ENCODE results near the gene PDZD7. TPM values are rescaled to one million over a fixed set of nuclear protein-coding genes. Genes with fewer than 3 reads are reported as not detected.

PDZD7 gene
- polyA plus RNA-seq, 1 donor from 2014 or later, result 1.5 TPM

DNA sequence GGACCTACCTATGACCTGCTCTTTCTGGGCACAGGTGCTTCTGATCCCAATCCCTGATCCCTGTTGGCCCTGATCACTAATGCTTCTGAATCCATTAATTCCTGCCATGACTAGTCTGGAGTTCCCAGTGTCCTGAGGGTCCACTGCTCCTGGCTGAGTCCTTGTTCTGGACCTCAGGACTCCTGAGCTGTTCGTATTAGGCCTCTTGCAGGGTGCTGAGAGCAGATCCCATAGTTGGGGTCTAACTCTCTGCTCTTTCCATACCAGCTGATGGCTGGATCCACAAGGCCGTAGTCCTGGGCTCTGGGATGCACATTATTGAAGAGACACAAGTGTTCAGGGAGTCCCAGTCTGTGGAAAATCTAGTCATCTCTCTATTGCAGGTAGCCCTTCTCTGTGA, 50.6 kb downstream of the PDZD7 start:
- H3F3A ChIP-seq (ENCODE audit: insufficient read depth, low read length, poor library complexity, severe bottlenecking), result no peaks in the 10 kb centered on the region
- no peaks in the 10 kb centered on the region for H4K20me1 ChIP-seq (ENCODE audit: insufficient read depth)
- H3K9ac ChIP-seq (ENCODE audit: low read length), result no peak overlapping the region
- no peaks in the 10 kb centered on the region for H3K27me3 ChIP-seq (ENCODE audit: insufficient read depth, low read depth, low read length)
- no peaks in the 10 kb centered on the region for H3K9me3 ChIP-seq (ENCODE audit: low read length)
- H3K9me2 ChIP-seq (ENCODE audit: insufficient read depth, low read length), result no peaks in the 10 kb centered on the region
- H3K4me3 ChIP-seq (ENCODE audit: low read length), result no peak overlapping the region
- no peaks in the 10 kb centered on the region for H3K36me3 ChIP-seq (ENCODE audit: insufficient read depth, low read length)
- no peak overlapping the region for H2AFZ ChIP-seq (ENCODE audit: low read depth, low read length)
- H3K4me2 ChIP-seq (ENCODE audit: low read length), result no peak overlapping the region
- no peak for TF ChIP-seq SMC3 (conservative IDR thresholded peaks at IDR 0.05; ENCODE audit: poor library complexity)
- no peak for TF ChIP-seq RAD21 (conservative IDR thresholded peaks at IDR 0.05)
- TF ChIP-seq, protein P1, sequence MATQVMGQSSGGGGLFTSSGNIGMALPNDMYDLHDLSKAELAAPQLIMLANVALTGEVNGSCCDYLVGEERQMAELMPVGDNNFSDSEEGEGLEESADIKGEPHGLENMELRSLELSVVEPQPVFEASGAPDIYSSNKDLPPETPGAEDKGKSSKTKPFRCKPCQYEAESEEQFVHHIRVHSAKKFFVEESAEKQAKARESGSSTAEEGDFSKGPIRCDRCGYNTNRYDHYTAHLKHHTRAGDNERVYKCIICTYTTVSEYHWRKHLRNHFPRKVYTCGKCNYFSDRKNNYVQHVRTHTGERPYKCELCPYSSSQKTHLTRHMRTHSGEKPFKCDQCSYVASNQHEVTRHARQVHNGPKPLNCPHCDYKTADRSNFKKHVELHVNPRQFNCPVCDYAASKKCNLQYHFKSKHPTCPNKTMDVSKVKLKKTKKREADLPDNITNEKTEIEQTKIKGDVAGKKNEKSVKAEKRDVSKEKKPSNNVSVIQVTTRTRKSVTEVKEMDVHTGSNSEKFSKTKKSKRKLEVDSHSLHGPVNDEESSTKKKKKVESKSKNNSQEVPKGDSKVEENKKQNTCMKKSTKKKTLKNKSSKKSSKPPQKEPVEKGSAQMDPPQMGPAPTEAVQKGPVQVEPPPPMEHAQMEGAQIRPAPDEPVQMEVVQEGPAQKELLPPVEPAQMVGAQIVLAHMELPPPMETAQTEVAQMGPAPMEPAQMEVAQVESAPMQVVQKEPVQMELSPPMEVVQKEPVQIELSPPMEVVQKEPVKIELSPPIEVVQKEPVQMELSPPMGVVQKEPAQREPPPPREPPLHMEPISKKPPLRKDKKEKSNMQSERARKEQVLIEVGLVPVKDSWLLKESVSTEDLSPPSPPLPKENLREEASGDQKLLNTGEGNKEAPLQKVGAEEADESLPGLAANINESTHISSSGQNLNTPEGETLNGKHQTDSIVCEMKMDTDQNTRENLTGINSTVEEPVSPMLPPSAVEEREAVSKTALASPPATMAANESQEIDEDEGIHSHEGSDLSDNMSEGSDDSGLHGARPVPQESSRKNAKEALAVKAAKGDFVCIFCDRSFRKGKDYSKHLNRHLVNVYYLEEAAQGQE (IDR thresholded peaks at IDR 0.05; ENCODE audit: borderline replicate concordance), result no peak
- H3K79me2 ChIP-seq (replicated peaks; ENCODE audit: insufficient read depth, low read length), result no peaks in the 10 kb centered on the region
- H3K27ac ChIP-seq (ENCODE audit: low read length), result no peak overlapping the region

DNA sequence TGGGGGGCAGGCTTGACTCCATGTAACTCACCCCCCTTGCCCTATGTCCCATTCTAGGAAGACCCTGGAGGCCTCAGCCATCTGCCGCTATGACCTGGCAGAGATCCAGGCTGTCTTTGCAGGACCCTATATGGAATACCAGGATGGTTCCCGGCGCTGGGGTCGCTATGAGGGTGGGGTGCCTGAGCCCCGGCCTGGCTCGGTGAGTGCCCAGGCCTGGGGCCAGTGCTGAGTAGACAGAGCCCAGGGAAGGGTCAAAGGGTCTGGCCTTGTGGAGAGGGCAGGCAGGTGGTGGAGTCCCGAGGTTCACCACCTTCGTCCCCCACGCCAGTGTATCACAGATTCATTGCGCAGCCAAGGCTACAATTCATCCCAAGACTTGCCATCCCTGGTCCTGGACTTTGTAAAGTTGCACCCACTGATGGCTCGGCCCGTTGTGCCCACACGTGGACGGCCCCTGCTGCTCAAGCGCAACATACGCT, 51.1 kb downstream of the PDZD7 start:
- H3K79me2 ChIP-seq (replicated peaks; ENCODE audit: insufficient read depth, low read length), result no peaks in the 10 kb centered on the region
- no peak overlapping the region for H3K4me3 ChIP-seq (ENCODE audit: low read length)
- H3K9me3 ChIP-seq (ENCODE audit: low read length), result no peaks in the 10 kb centered on the region
- H3K27ac ChIP-seq (ENCODE audit: low read length), result no peak overlapping the region
- H4K20me1 ChIP-seq (ENCODE audit: insufficient read depth), result no peaks in the 10 kb centered on the region
- no peaks in the 10 kb centered on the region for H3F3A ChIP-seq (ENCODE audit: insufficient read depth, low read length, poor library complexity, severe bottlenecking)
- no peaks in the 10 kb centered on the region for H3K9me2 ChIP-seq (ENCODE audit: insufficient read depth, low read length)
- no peaks in the 10 kb centered on the region for H3K36me3 ChIP-seq (ENCODE audit: insufficient read depth, low read length)
- no peak overlapping the region for H3K4me2 ChIP-seq (ENCODE audit: low read length)
- no peaks in the 10 kb centered on the region for H3K27me3 ChIP-seq (ENCODE audit: insufficient read depth, low read depth, low read length)
- H2AFZ ChIP-seq (ENCODE audit: low read depth, low read length), result no peak overlapping the region
- H3K9ac ChIP-seq (ENCODE audit: low read length), result no peak overlapping the region
- TF ChIP-seq POLR2AphosphoS5 (IDR thresholded peaks at IDR 0.05) (no peak), EP300 (conservative IDR thresholded peaks at IDR 0.05; ENCODE audit: poor library complexity, severe bottlenecking) (no peak), RAD21 (conservative IDR thresholded peaks at IDR 0.05) (no peak), EZH2 (IDR thresholded peaks at IDR 0.05; ENCODE audit: borderline replicate concordance, insufficient read depth, low read length, poor library complexity, severe bottlenecking) (no peak), MXI1 (conservative IDR thresholded peaks at IDR 0.05; ENCODE audit: poor library complexity, severe bottlenecking) (no peak), SMC3 (conservative IDR thresholded peaks at IDR 0.05; ENCODE audit: poor library complexity) (no peak), TAF1 (IDR thresholded peaks at IDR 0.05; ENCODE audit: low read depth) (no peak)
- TF ChIP-seq, protein P2, sequence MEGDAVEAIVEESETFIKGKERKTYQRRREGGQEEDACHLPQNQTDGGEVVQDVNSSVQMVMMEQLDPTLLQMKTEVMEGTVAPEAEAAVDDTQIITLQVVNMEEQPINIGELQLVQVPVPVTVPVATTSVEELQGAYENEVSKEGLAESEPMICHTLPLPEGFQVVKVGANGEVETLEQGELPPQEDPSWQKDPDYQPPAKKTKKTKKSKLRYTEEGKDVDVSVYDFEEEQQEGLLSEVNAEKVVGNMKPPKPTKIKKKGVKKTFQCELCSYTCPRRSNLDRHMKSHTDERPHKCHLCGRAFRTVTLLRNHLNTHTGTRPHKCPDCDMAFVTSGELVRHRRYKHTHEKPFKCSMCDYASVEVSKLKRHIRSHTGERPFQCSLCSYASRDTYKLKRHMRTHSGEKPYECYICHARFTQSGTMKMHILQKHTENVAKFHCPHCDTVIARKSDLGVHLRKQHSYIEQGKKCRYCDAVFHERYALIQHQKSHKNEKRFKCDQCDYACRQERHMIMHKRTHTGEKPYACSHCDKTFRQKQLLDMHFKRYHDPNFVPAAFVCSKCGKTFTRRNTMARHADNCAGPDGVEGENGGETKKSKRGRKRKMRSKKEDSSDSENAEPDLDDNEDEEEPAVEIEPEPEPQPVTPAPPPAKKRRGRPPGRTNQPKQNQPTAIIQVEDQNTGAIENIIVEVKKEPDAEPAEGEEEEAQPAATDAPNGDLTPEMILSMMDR (IDR thresholded peaks at IDR 0.05; ENCODE audit: poor library complexity, severe bottlenecking), result no peak
- TF ChIP-seq, protein P1 (IDR thresholded peaks at IDR 0.05; ENCODE audit: borderline replicate concordance), result no peak

Data from neural cell (in vitro differentiated cells).